Prostate gland (tissue), 2 donors: Measurements from ENCODE around the gene PER1. TPM values are rescaled to one million over a fixed set of nuclear protein-coding genes. Genes with fewer than 3 reads are reported as not detected.
A peak's percentile ranks its signal among the peaks of the same experiment; 100 is the strongest.

Source experiments
- DNase-seq: peaks from one replicate; pipeline ENCODE4 v3.0.0-alpha.2; 2019; ENCODE audit warnings: low spot score
- H3K27ac ChIP-seq, 2 donors: fragments of 200-600 bp; sonication (generic); 2 replicates each; pipeline ENCODE4 v1.5.1; 2017 to 2019
- H3K27me3 ChIP-seq: fragments of 200-600 bp; sonication (generic); replicated peaks from 2 replicates; pipeline ENCODE4 v1.5.1; 2019; ENCODE audit not compliant: insufficient read depth
- H3K36me3 ChIP-seq, 2 donors: fragments of 200-600 bp; sonication (generic); 1 replicate in 1 of 2; 2 replicates in 1 of 2; pipeline versions ENCODE4 v1.5.1 to v1.8.1; 2017 to 2019
- H3K4me1 ChIP-seq: fragments of 200-600 bp; sonication (generic); replicated peaks from 2 replicates; pipeline ENCODE4 v1.5.1; 2019
- H3K4me3 ChIP-seq, 2 donors: fragments of 200-600 bp; sonication (generic); 2 replicates each; pipeline ENCODE4 v1.5.1; 2017 to 2019
- H3K9me3 ChIP-seq: fragments of 200-600 bp; sonication (generic); 2 replicates; pipeline ENCODE4 v1.5.1; 2017
- POLR2A ChIP-seq: fragments of 450-650 bp; IDR thresholded peaks from one replicate; pipeline ENCODE4 v1.6.1; 2016; ENCODE audit warnings: antibody characterized with exemption, mild to moderate bottlenecking
- POLR2AphosphoS5 ChIP-seq: sonication (generic); formaldehyde crosslinking; IDR thresholded peaks from one replicate; pipeline ENCODE4 v1.6.1; 2017; ENCODE audit warnings: antibody characterized with exemption
- WGBS: methylation state at CpG from one replicate; pipeline ENCODE4 v1.1.5; 2018; 5-methylcytosine and 5-hydroxymethylcytosine counted together
- intact Hi-C: fragments of 100-400 bp; cut with DNase I; formaldehyde crosslinking; loops from one replicate; pipeline ENCODE4 v1.14.2; 2022
- total RNA-seq, 2 donors: library from RNA; depleted of rRNA; stranded (reverse); fragments of >200 nt; gene quantifications; one replicate each; pipeline ENCODE4 v1.1.0, GENCODE V29; 2016
- TF ChIP-seq, protein P1 (sequence below), 4 experiments: fragments of 200-600 bp in 2 of 4; fragments of 450-650 bp in 2 of 4; sonication (generic) in 2 of 4; IDR thresholded peaks; 1 replicate in 3 of 4; 2 replicates in 1 of 4; pipeline ENCODE4 v1.5.1; 2016 to 2019; ENCODE audit warnings: antibody characterized with exemption in 4 of 4, mild to moderate bottlenecking in 2 of 4, moderate library complexity in 2 of 4

PER1 gene
- total RNA-seq, 2 donors from 2014 or later: 119 to 142 TPM

DNA sequence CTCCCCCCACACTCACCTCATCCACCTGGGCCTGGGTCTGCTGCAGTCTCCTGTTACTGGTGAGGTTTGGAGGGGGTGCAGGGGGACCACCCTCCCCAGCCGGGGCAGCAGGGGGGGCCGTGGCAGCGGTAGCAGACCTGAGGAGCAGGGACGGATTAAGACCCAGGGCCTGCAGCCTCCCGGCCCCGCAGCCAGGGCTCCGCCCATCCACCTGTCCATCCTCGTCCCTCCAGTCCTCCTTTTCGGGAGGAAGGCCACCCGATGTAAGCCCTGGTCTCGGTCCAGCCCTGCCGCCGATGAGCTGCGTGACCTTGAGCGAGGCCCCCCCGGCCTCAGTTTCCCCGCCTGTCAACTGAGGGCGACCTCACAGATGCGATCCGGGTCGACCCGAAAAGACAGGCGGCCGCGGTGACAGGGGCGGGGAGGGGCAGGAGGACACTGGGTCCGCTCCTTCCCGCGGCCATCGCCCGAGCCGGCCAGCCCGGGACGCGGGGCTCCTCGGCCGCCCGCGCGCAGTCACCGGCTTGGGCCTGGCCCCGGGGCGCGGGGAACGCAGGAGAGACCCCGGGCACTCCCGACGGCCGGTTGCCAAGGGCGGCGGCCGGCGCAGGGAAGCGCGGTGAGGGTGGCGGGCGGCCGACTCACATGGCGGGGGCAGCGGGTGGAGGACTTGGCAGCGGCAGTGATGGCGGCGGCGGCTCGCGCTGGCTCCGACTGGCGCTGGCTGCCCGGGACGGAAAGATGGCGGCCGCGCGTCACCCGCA is 10.2 kb upstream of the PER1 start, which contains the start of gene VAMP2:
Gene VAMP2 (minus strand): TSS at position 716 of the 764 bp plus-strand sequence. CDS start 69 bp downstream, at position 647.
- peak within 1 kb of the TSS; percentile 100 for H3K4me3 ChIP-seq
- peaks cover 0 to 8% of the 10 kb centered on the region in 2 donors for H3K36me3 ChIP-seq
- peak within 1 kb of the TSS; percentile 100 for H3K27ac ChIP-seq
- H3K4me1 ChIP-seq: peaks cover 21% of the 10 kb centered on the region
- H3K9me3 ChIP-seq: no peaks in the 10 kb centered on the region
- peak; percentile 69 for DNase-seq
- TF ChIP-seq POLR2A (peak; percentile 88), POLR2AphosphoS5 (no peak)
- TF ChIP-seq, protein P1, sequence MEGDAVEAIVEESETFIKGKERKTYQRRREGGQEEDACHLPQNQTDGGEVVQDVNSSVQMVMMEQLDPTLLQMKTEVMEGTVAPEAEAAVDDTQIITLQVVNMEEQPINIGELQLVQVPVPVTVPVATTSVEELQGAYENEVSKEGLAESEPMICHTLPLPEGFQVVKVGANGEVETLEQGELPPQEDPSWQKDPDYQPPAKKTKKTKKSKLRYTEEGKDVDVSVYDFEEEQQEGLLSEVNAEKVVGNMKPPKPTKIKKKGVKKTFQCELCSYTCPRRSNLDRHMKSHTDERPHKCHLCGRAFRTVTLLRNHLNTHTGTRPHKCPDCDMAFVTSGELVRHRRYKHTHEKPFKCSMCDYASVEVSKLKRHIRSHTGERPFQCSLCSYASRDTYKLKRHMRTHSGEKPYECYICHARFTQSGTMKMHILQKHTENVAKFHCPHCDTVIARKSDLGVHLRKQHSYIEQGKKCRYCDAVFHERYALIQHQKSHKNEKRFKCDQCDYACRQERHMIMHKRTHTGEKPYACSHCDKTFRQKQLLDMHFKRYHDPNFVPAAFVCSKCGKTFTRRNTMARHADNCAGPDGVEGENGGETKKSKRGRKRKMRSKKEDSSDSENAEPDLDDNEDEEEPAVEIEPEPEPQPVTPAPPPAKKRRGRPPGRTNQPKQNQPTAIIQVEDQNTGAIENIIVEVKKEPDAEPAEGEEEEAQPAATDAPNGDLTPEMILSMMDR (IDR thresholded peaks at IDR 0.05): peak in 2 of 4 experiments; percentile 34 to 38
- intact Hi-C loops: no loop called here
- 0% methylated on average over 15 of the region's 75 CpGs for WGBS
- no peaks in the 10 kb centered on the region for H3K27me3 ChIP-seq

GRCh38 chr17:8161289-8162232 is 9.4 kb upstream of the PER1 start:
- Histone ChIP-seq H3K36me3 (peaks cover 0 to 8% of the 10 kb centered on the region in 2 donors), H3K27me3 (no peaks in the 10 kb centered on the region), H3K27ac (peak overlapping the region; percentile 100), H3K4me1 (peaks cover 21% of the 10 kb centered on the region), H3K4me3 (peak overlapping the region; percentile 100), H3K9me3 (no peaks in the 10 kb centered on the region)
- WGBS: 33% methylated on average over 19 of the region's 19 CpGs
- intact Hi-C loops: no loop called here
- TF ChIP-seq, protein P1 (IDR thresholded peaks at IDR 0.05): no peak
- TF ChIP-seq POLR2AphosphoS5 (no peak), POLR2A (no peak)
- no peak for DNase-seq

DNA sequence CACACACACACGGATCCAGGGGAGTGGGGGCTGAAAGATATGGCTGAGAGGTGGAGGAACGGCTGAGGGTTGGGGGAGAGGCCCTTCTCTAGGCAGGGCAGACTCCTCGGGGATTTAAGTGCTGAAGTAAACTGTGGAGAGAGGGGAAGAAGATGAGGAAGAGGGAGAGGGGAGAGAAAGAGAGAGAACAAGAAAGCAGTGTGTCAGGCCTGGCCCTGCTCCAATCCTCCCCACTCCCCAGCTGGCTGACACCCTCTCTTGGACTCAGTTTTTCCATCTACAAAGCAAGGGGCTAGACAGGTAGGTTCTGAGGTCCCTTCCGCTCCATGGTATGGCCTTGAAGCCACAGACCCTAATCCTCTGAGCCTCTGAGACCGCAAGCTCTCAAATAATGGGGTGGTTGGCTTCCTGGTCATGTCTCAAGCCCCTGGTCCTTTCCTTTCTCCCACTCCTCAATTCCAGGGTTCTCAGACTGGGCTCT is 8.6 kb upstream of the PER1 start:
- 40% methylated on average over 5 of the region's 5 CpGs for WGBS
- Histone ChIP-seq H3K27me3 (no peaks in the 10 kb centered on the region), H3K4me3 (peak overlapping the region in 1 of 2 donors; percentile 100), H3K4me1 (peaks cover 21% of the 10 kb centered on the region), H3K27ac (peak overlapping the region; percentile 100), H3K9me3 (no peaks in the 10 kb centered on the region), H3K36me3 (peaks cover 0 to 8% of the 10 kb centered on the region in 2 donors)
- TF ChIP-seq, protein P1 (IDR thresholded peaks at IDR 0.05): no peak
- TF ChIP-seq POLR2AphosphoS5 (no peak), POLR2A (no peak)
- no peak for DNase-seq
- intact Hi-C loops: no loop called here

DNA sequence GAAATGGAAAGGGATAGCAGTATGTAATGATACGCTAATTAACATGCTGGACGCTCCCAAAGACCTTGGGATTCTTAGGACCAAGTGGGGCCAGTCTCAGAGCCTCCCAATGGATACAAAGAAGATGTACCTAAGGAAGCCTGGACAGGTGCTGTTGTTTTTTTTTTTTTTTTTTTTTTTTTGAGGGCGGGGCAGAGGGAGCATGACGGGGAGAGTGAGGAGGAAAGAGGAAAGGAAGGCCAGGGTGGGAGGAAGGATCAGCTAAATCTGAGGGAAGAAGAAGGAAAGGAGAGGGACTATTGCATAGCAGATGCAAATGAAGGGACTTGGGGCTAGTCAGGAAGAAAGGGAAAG is 8.0 kb upstream of the PER1 start:
- intact Hi-C loops: no loop called here
- H3K36me3 ChIP-seq: peaks cover 0 to 8% of the 10 kb centered on the region in 2 donors
- TF ChIP-seq POLR2A (no peak), POLR2AphosphoS5 (no peak)
- TF ChIP-seq, protein P1 (IDR thresholded peaks at IDR 0.05): no peak
- H3K27me3 ChIP-seq: no peaks in the 10 kb centered on the region
- DNase-seq: no peak
- H3K4me3 ChIP-seq: no peak overlapping the region
- peaks cover 21% of the 10 kb centered on the region for H3K4me1 ChIP-seq
- no peaks in the 10 kb centered on the region for H3K9me3 ChIP-seq
- peak overlapping the region; percentile 100 for H3K27ac ChIP-seq
- 51% methylated on average over 4 of the region's 4 CpGs for WGBS
